HepG2 (cell line): ENCODE measurements around the gene GPN2. TPM values are rescaled to one million over a fixed set of nuclear protein-coding genes. Genes with fewer than 3 reads are reported as not detected.

Experiments
- ATAC-seq: fragments of 200-7000 bp; cut with Tn5 transposase; 3 replicates; pipeline ENCODE4 v1.9.1; 2020; ENCODE audit warnings: mild to moderate bottlenecking, moderate library complexity
- BruUV-seq: library from RNA; stranded (reverse); fragments of 400-500 nt; replicated peaks from 2 replicates; lab custom pipeline; 2021; lab: Mats Ljungman, UMichigan
- CTCF ChIA-PET: fragments of 300-600 bp; formaldehyde crosslinking; extraction: SDS; loops from one replicate; lab custom pipeline; 2021; ENCODE audit warnings: low total read pairs, inconsistent platforms, low intra/inter-chr PET ratio; lab: Yijun Ruan, JAX
- POLR2A ChIA-PET: fragments of 350-600 bp; sonication (Branson Sonifier 250); formaldehyde crosslinking; loops from one replicate; lab custom pipeline; 2020; ENCODE audit warnings: antibody characterized with exemption, inconsistent platforms; lab: Yijun Ruan, JAX
- DNase-seq: peaks from one replicate; pipeline ENCODE4 v3.0.0-alpha.2; 2015; ENCODE audit warnings: low spot score
- FAIRE-seq: peaks from 3 replicates; lab custom pipeline; 2011; peaks lifted over from hg19 to GRCh38; lab: Jason Lieb, UNC
- H2AFZ ChIP-seq: one replicate; pipeline ENCODE4 v1.6.1; 2011; ENCODE audit warnings: low read length, inconsistent platforms
- H3K27ac ChIP-seq: fragments of 300-600 bp; 3 replicates; pipeline ENCODE4 v1.8.0; 2011; ENCODE audit warnings: mixed run types, mild to moderate bottlenecking, mixed read lengths, low read length, inconsistent platforms; ENCODE audit not compliant: insufficient read depth; ENCODE audit errors: extremely low read length
- H3K27me3 ChIP-seq, 2 experiments: fragments of 200-600 bp in 1 of 2; 2 replicates in 1 of 2; 3 replicates in 1 of 2; pipeline versions ENCODE4 v1.6.0 to v1.8.0; 2011; ENCODE audit warnings: low read length in 2 of 2, mild to moderate bottlenecking in 2 of 2, moderate library complexity in 2 of 2, inconsistent platforms in 1 of 2; ENCODE audit not compliant: insufficient read depth in 2 of 2, control insufficient read depth in 1 of 2
- H3K36me3 ChIP-seq, 2 experiments: fragments of 200-600 bp in 1 of 2; replicated peaks in 1 of 2; 2 replicates in 1 of 2; 3 replicates in 1 of 2; pipeline versions ENCODE4 v1.5.1 to v1.8.0; 2011; ENCODE audit warnings: low read length in 2 of 2, inconsistent platforms in 1 of 2; ENCODE audit not compliant: insufficient read depth in 2 of 2, control insufficient read depth in 1 of 2
- H3K4me1 ChIP-seq: 2 replicates; pipeline ENCODE4 v1.5.1; 2012; ENCODE audit warnings: low read length, inconsistent platforms; ENCODE audit not compliant: insufficient read depth
- H3K4me2 ChIP-seq: 2 replicates; pipeline ENCODE4 v1.6.0; 2011; ENCODE audit warnings: low read depth, low read length, inconsistent platforms
- H3K4me3 ChIP-seq, 3 experiments: fragments of 200-600 bp in 1 of 3; sonication (generic), shearing (Covaris generic) in 1 of 3; replicated peaks in 1 of 3; 2 replicates each; pipeline ENCODE4 v1.5.1; 2011 to 2016; ENCODE audit warnings: low read length in 3 of 3, inconsistent platforms in 2 of 3, low read depth in 2 of 3, mild to moderate bottlenecking in 2 of 3, control low read depth in 1 of 3, mixed read lengths in 1 of 3; ENCODE audit not compliant: insufficient read depth in 1 of 3
- H3K79me2 ChIP-seq: one replicate; pipeline ENCODE4 v1.6.1; 2011; ENCODE audit warnings: low read length, inconsistent platforms; ENCODE audit not compliant: insufficient read depth
- H3K9ac ChIP-seq: 2 replicates; pipeline ENCODE4 v1.6.0; 2011; ENCODE audit warnings: mild to moderate bottlenecking, low read depth, low read length, inconsistent platforms; ENCODE audit not compliant: insufficient read depth
- H3K9me3 ChIP-seq: 2 replicates; pipeline ENCODE4 v1.5.1; 2012; ENCODE audit warnings: mild to moderate bottlenecking, low read length
- H4K20me1 ChIP-seq: 2 replicates; pipeline ENCODE4 v1.6.0; 2011; ENCODE audit warnings: inconsistent platforms, mild to moderate bottlenecking, low read length, moderate library complexity; ENCODE audit not compliant: insufficient read depth
- CC2D1A ChIP-seq: sonication (generic); formaldehyde crosslinking; IDR thresholded peaks from 2 replicates; pipeline ENCODE4 v1.8.1; 2023; ENCODE audit warnings: mild to moderate bottlenecking, missing genetic modification reagents
- DR1 ChIP-seq: sonication (generic); formaldehyde crosslinking; IDR thresholded peaks from 2 replicates; pipeline ENCODE4 v1.8.0; 2021; ENCODE audit warnings: mild to moderate bottlenecking, missing genetic modification reagents, inconsistent platforms
- FOXC1 ChIP-seq: sonication (generic); formaldehyde crosslinking; IDR thresholded peaks from 2 replicates; pipeline ENCODE4 v1.8.0; 2022; ENCODE audit warnings: mild to moderate bottlenecking, missing genetic modification reagents, borderline replicate concordance
- GATA4 ChIP-seq: sonication (generic); IDR thresholded peaks from 2 replicates; pipeline ENCODE4 v1.6.1; 2016; ENCODE audit warnings: antibody characterized with exemption, low read depth, borderline replicate concordance
- IRF9 ChIP-seq: sonication (generic); formaldehyde crosslinking; IDR thresholded peaks from 2 replicates; pipeline ENCODE4 v1.8.0; 2022; ENCODE audit warnings: missing genetic modification reagents, mild to moderate bottlenecking, borderline replicate concordance
- NR2F6 ChIP-seq, 2 experiments: IDR thresholded peaks; 2 replicates each; pipeline ENCODE4 v1.6.1; 2016; ENCODE audit warnings: antibody characterized with exemption in 1 of 2, mild to moderate bottlenecking in 1 of 2
- SIX4 ChIP-seq: sonication (generic); formaldehyde crosslinking; IDR thresholded peaks from 2 replicates; pipeline ENCODE4 v1.4.0; 2020; ENCODE audit warnings: missing genetic modification reagents
- TFDP2 ChIP-seq: sonication (generic); formaldehyde crosslinking; IDR thresholded peaks from 2 replicates; pipeline ENCODE4 v1.4.0; 2020; ENCODE audit warnings: missing genetic modification reagents
- ZNF160 ChIP-seq: sonication (generic); formaldehyde crosslinking; IDR thresholded peaks from 2 replicates; pipeline ENCODE4 v1.8.0; 2022; ENCODE audit warnings: mild to moderate bottlenecking, inconsistent platforms, missing genetic modification reagents
- ZNF431 ChIP-seq: sonication (generic); formaldehyde crosslinking; IDR thresholded peaks from 2 replicates; pipeline ENCODE4 v1.9.0; 2022; ENCODE audit warnings: missing genetic modification reagents, low read depth, mild to moderate bottlenecking, borderline replicate concordance
- ZNF446 ChIP-seq: sonication (generic); formaldehyde crosslinking; IDR thresholded peaks from 2 replicates; pipeline ENCODE4 v1.5.0; 2020; ENCODE audit warnings: mild to moderate bottlenecking, missing genetic modification reagents
- ZNF646 ChIP-seq: sonication (generic); formaldehyde crosslinking; IDR thresholded peaks from 2 replicates; pipeline ENCODE4 v1.9.0; 2021; ENCODE audit warnings: mild to moderate bottlenecking, missing genetic modification reagents
- ZNF776 ChIP-seq: sonication (generic); formaldehyde crosslinking; IDR thresholded peaks from 2 replicates; pipeline ENCODE4 v1.4.0; 2020; ENCODE audit warnings: mild to moderate bottlenecking, missing genetic modification reagents
- WGBS: methylation state at CpG from one replicate; pipeline ENCODE4 v1.1.6; 2017; ENCODE audit warnings: low lambda C conversion rate; 5-methylcytosine and 5-hydroxymethylcytosine counted together
- in situ Hi-C: cut with HindIII; loops from 2 replicates; pipeline ENCODE4 v1.10.0; 2017; ENCODE audit warnings: low pct_unique_long_range_greater_than_20kb; ENCODE audit not compliant: extremely low pct_ligation_motif_present
- intact Hi-C: fragments of 100-400 bp; cut with micrococcal nuclease; formaldehyde crosslinking; loops from one replicate; pipeline ENCODE4 v1.10.0; 2022; ENCODE audit not compliant: unreplicated experiment
- polyA plus RNA-seq, 8 experiments: library from polyadenylated mRNA; depleted of rRNA in 3 of 8; stranded (reverse) in 7 of 8; unstranded in 1 of 8; fragments of >200 nt; fragmentation: Illumina TruSeq in 4 of 8; extraction: Trizol in 4 of 8; gene quantifications; 2 replicates each; pipeline versions ENCODE4 v1.2.1 to v1.2.3, GENCODE V29; 2011 to 2016; ENCODE audit warnings: low read depth in 4 of 8, missing spikeins in 1 of 8, mixed read lengths in 1 of 8; ENCODE audit not compliant: insufficient read depth in 1 of 8
- total RNA-seq, 5 experiments: library from RNA; depleted of rRNA; stranded (reverse); fragments of >200 nt; fragmentation: Illumina TruSeq; extraction: Trizol; gene quantifications; 2 replicates each; pipeline ENCODE4 v1.2.3, GENCODE V29; 2016; ENCODE audit warnings: low read depth in 1 of 5

The GPN2 gene
- total and polyA plus RNA-seq, 2 of the 13 experiments (the other 11 are each of a cell fraction or from before 2014, with no cell fraction given) = 19.3 to 38.9 TPM

GRCh38 chr1:26864610-26865480, 25.2 kb downstream of the GPN2 start:
- peak overlapping the region; percentile 77 for H3K9ac ChIP-seq
- H3K4me2 ChIP-seq = peak overlapping the region; percentile 99
- no peaks in the 10 kb centered on the region for H3K36me3 ChIP-seq
- no peaks in the 10 kb centered on the region for H3K27me3 ChIP-seq
- H2AFZ ChIP-seq = peak overlapping the region; percentile 11
- FAIRE-seq (peak; percentile 83), DNase-seq (peak; percentile 93), ATAC-seq (peak; percentile 94)
- BruUV-seq = no TSS peak
- ChIA-PET POLR2A (interaction anchor here (0.6 to 2.1 kb wide), 21 partner anchors 9 to 173 kb away, joined by 3 to 25 read pairs (median 5); partner anchors contain the start of genes GPATCH3, GPN2, NR0B2 and PIGV), CTCF (no interaction called here)
- intact Hi-C loops = no loop called here
- peak overlapping the region; percentile 79 for H3K27ac ChIP-seq
- no peaks in the 10 kb centered on the region for H3K79me2 ChIP-seq
- no peaks in the 10 kb centered on the region for H3K9me3 ChIP-seq
- in situ Hi-C loops = no loop called here
- 3% methylated on average over 30 of the region's 75 CpGs for WGBS
- peaks cover 63% of the 10 kb centered on the region for H3K4me1 ChIP-seq
- H4K20me1 ChIP-seq = no peaks in the 10 kb centered on the region
- peak overlapping the region; percentile 70 to 79 (median 70) for H3K4me3 ChIP-seq
- TF ChIP-seq IRF9 (CRISPR knock-in tag) = peak; percentile 92
- TF ChIP-seq SIX4 (CRISPR knock-in tag) = no peak
- TF ChIP-seq NR2F6 (IDR thresholded peaks at IDR 0.05) = no peak
- TF ChIP-seq NR2F6 (CRISPR knock-in tag; IDR thresholded peaks at IDR 0.05) = no peak
- 0 out of 2 replicates have a peak, but pooled peaks have one; percentile 35 for TF ChIP-seq ZNF431 (CRISPR knock-in tag)
- TF ChIP-seq ZNF160 (CRISPR knock-in tag) = peak; percentile 53; the same call in 1 of the 2 replicates
- TF ChIP-seq ZNF646 (CRISPR knock-in tag) = 0 out of 2 replicates have a peak, but pooled peaks have one; percentile 25
- TF ChIP-seq TFDP2 (CRISPR knock-in tag) = peak; percentile 98
- TF ChIP-seq CC2D1A = peak; percentile 63; the same call in 1 of the 2 replicates
- peak; percentile 51 for TF ChIP-seq GATA4
- TF ChIP-seq FOXC1 (CRISPR knock-in tag) = peak; percentile 74
- TF ChIP-seq ZNF446 = no peak; the same call in 1 of the 2 replicates
- peak; percentile 41; the same call in 1 of the 2 replicates for TF ChIP-seq ZNF776 (CRISPR knock-in tag)
- TF ChIP-seq DR1 (CRISPR knock-in tag) = peak; percentile 93
